Sigmoid colon (tissue), 4 donors: ENCODE results near the gene CLIC5.

Source experiments
- CTCF ChIP-seq, 4 experiments: fragments of 450-650 bp in 3 of 4; fragments of 200-600 bp in 1 of 4; IDR thresholded peaks; one replicate each; pipeline ENCODE4 v1.5.1; 2016 to 2019; ENCODE audit warnings: antibody characterized with exemption in 4 of 4, mild to moderate bottlenecking in 3 of 4, moderate library complexity in 2 of 4
- EP300 ChIP-seq, 4 donors: sonication (generic); formaldehyde crosslinking; IDR thresholded peaks; one replicate each; pipeline ENCODE4 v1.6.1; 2017; ENCODE audit warnings: antibody characterized with exemption in 4 of 4
- POLR2A ChIP-seq, 2 donors: fragments of 450-650 bp; IDR thresholded peaks; one replicate each; pipeline ENCODE4 v1.6.1; 2016; ENCODE audit warnings: antibody characterized with exemption in 2 of 2, mild to moderate bottlenecking in 2 of 2, moderate library complexity in 2 of 2

- TF ChIP-seq CTCF (IDR thresholded peaks at IDR 0.05) (no peak), POLR2A (IDR thresholded peaks at IDR 0.05) (no peak), EP300 (IDR thresholded peaks at IDR 0.05) (no peak)
Measured at GRCh38 chr6:46035242-46035641, 19.6 kb upstream of the CLIC5 start.
